HUES48 (cell line): ENCODE results near the gene SHISA4.

Experiments
- H3K27ac ChIP-seq: one replicate; pipeline ENCODE4 v1.7.0; 2013; ENCODE audit warnings: low read depth, low read length, inconsistent platforms
- H3K27me3 ChIP-seq: 2 replicates; pipeline ENCODE4 v1.6.1; 2013; ENCODE audit warnings: mild to moderate bottlenecking, low read length; ENCODE audit not compliant: control insufficient read depth, insufficient read depth
- H3K36me3 ChIP-seq: 2 replicates; pipeline ENCODE4 v1.6.1; 2013; ENCODE audit warnings: low read length; ENCODE audit not compliant: control insufficient read depth, insufficient read depth
- H3K4me1 ChIP-seq: 2 replicates; pipeline ENCODE4 v1.6.1; 2013; ENCODE audit warnings: mild to moderate bottlenecking, low read length; ENCODE audit not compliant: control insufficient read depth, insufficient read depth
- H3K4me3 ChIP-seq: 2 replicates; pipeline ENCODE4 v1.5.1; 2013; ENCODE audit warnings: mild to moderate bottlenecking, low read depth, low read length
- H3K9ac ChIP-seq: 2 replicates; pipeline ENCODE4 v1.6.1; 2013; ENCODE audit warnings: mild to moderate bottlenecking, low read depth, low read length, moderate library complexity
- H3K9me3 ChIP-seq: 2 replicates; pipeline ENCODE4 v1.6.1; 2013; ENCODE audit warnings: low read length; ENCODE audit not compliant: control insufficient read depth, insufficient read depth

Gene SHISA4

GRCh38 chr1:201882665-201883132 lies 6.0 kb upstream of the SHISA4 start:
- H3K27ac ChIP-seq: no peak overlapping the region
- peaks cover 3% of the 10 kb centered on the region; the same call in 1 of the 2 replicates for H3K27me3 ChIP-seq
- no peak overlapping the region for H3K4me3 ChIP-seq
- no peaks in the 10 kb centered on the region for H3K9me3 ChIP-seq
- peaks cover 19% of the 10 kb centered on the region for H3K4me1 ChIP-seq
- H3K36me3 ChIP-seq: peaks cover 6% of the 10 kb centered on the region; the same call in 1 of the 2 replicates
- no peak overlapping the region for H3K9ac ChIP-seq

GRCh38 chr1:201883266-201883665 lies 5.4 kb upstream of the SHISA4 start:
- no peak overlapping the region for H3K9ac ChIP-seq
- 0 out of 2 replicates have a peak, but pooled peaks cover 4% of the 10 kb centered on the region for H3K36me3 ChIP-seq
- H3K27me3 ChIP-seq: peaks cover 3% of the 10 kb centered on the region; the same call in 1 of the 2 replicates
- H3K4me3 ChIP-seq: no peak overlapping the region
- no peak overlapping the region for H3K27ac ChIP-seq
- peaks cover 19% of the 10 kb centered on the region for H3K4me1 ChIP-seq
- H3K9me3 ChIP-seq: no peaks in the 10 kb centered on the region

GRCh38 chr1:201883786-201884185 lies 4.9 kb upstream of the SHISA4 start:
- no peak overlapping the region for H3K27ac ChIP-seq
- H3K27me3 ChIP-seq: peaks cover 3% of the 10 kb centered on the region; the same call in 1 of the 2 replicates
- peaks cover 19% of the 10 kb centered on the region for H3K4me1 ChIP-seq

GRCh38 chr1:201884425-201884824 lies 4.3 kb upstream of the SHISA4 start:
- Histone ChIP-seq H3K27ac (no peak overlapping the region), H3K9ac (no peak overlapping the region), H3K36me3 (no peaks in the 10 kb centered on the region), H3K4me1 (peaks cover 19% of the 10 kb centered on the region), H3K27me3 (peaks cover 6% of the 10 kb centered on the region; the same call in 1 of the 2 replicates), H3K4me3 (no peak overlapping the region), H3K9me3 (no peaks in the 10 kb centered on the region)

More at GRCh38 chr1:201883786-201884185, 4.9 kb upstream of the SHISA4 start:
- no peaks in the 10 kb centered on the region for H3K36me3 ChIP-seq
- no peak overlapping the region for H3K4me3 ChIP-seq
- H3K9ac ChIP-seq: no peak overlapping the region
- no peaks in the 10 kb centered on the region for H3K9me3 ChIP-seq

- no peaks in the 10 kb centered on the region for H3K36me3 ChIP-seq
- H3K4me3 ChIP-seq: no peak overlapping the region
- H3K9ac ChIP-seq: no peak overlapping the region
- H3K27ac ChIP-seq: no peak overlapping the region
- peaks cover 19% of the 10 kb centered on the region for H3K4me1 ChIP-seq
- H3K27me3 ChIP-seq: peaks cover 11% of the 10 kb centered on the region; the same call in 1 of the 2 replicates
- no peaks in the 10 kb centered on the region for H3K9me3 ChIP-seq
Observed at GRCh38 chr1:201885531-201886075, 3.1 kb upstream of the SHISA4 start.

GRCh38 chr1:201886103-201886885 lies 2.4 kb upstream of the SHISA4 start:
- Histone ChIP-seq H3K27ac (no peak overlapping the region), H3K9ac (no peak overlapping the region), H3K9me3 (no peaks in the 10 kb centered on the region), H3K4me1 (peaks cover 14% of the 10 kb centered on the region), H3K27me3 (peaks cover 11% of the 10 kb centered on the region; the same call in 1 of the 2 replicates), H3K4me3 (no peak overlapping the region), H3K36me3 (no peaks in the 10 kb centered on the region)

GRCh38 chr1:201887116-201887866 lies 1.4 kb upstream of the SHISA4 start:
- Histone ChIP-seq H3K36me3 (no peaks in the 10 kb centered on the region), H3K27me3 (peaks cover 11% of the 10 kb centered on the region; the same call in 1 of the 2 replicates), H3K9me3 (no peaks in the 10 kb centered on the region), H3K9ac (no peak overlapping the region), H3K27ac (no peak overlapping the region), H3K4me1 (peaks cover 8% of the 10 kb centered on the region; the same call in 1 of the 2 replicates), H3K4me3 (no peak overlapping the region)

GRCh38 chr1:201889090-201889968 lies 631 bp downstream of the SHISA4 start:
- H3K9me3 ChIP-seq: no peaks in the 10 kb centered on the region
- no peaks in the 10 kb centered on the region for H3K36me3 ChIP-seq
- H3K27ac ChIP-seq: no peak overlapping the region
- peaks cover 11% of the 10 kb centered on the region; the same call in 1 of the 2 replicates for H3K27me3 ChIP-seq
- no peak overlapping the region for H3K9ac ChIP-seq
- peaks cover 7% of the 10 kb centered on the region; the same call in 1 of the 2 replicates for H3K4me1 ChIP-seq
- peak overlapping the region; percentile 72 for H3K4me3 ChIP-seq

GRCh38 chr1:201890223-201890622 lies 1.5 kb downstream of the SHISA4 start:
- H3K36me3 ChIP-seq: no peaks in the 10 kb centered on the region
- peaks cover 11% of the 10 kb centered on the region; the same call in 1 of the 2 replicates for H3K27me3 ChIP-seq
- H3K4me1 ChIP-seq: peaks cover 9% of the 10 kb centered on the region; the same call in 1 of the 2 replicates
- H3K9ac ChIP-seq: no peak overlapping the region
- no peaks in the 10 kb centered on the region for H3K9me3 ChIP-seq
- H3K27ac ChIP-seq: no peak overlapping the region
- no peak overlapping the region for H3K4me3 ChIP-seq
